ENCODE results near the gene LAMTOR1. TPM values are rescaled to one million over a fixed set of nuclear protein-coding genes. Genes with fewer than 3 reads are reported as not detected.

LAMTOR1 gene
- total and polyA plus RNA-seq, 10 of the 15 experiments (the other 5 are each of a cell fraction or from before 2014, with no cell fraction given) = 58.8 to 141 (median 110) TPM

GRCh38 chr11:72112143-72112977, 9.3 kb upstream of the LAMTOR1 start, which contains the start of gene ANAPC15 (continued):
- TF ChIP-seq TCF7 (IDR thresholded peaks at IDR 0.05; ENCODE audit: borderline replicate concordance) (no peak), JUND (IDR thresholded peaks at IDR 0.05; ENCODE audit: low read depth, low read length) (0 out of 2 replicates have a peak, but pooled peaks have one; percentile 10), SUZ12 (IDR thresholded peaks at IDR 0.05; ENCODE audit: unreplicated experiment) (no peak), MXI1 (IDR thresholded peaks at IDR 0.05; ENCODE audit: low read depth, low read length) (peak; percentile 9), PAX5 (IDR thresholded peaks at IDR 0.05; ENCODE audit: borderline replicate concordance, low read depth, low read length) (no peak), MYB (IDR thresholded peaks at IDR 0.05; ENCODE audit: borderline replicate concordance, low read depth, low read length) (no peak), CREB1 (IDR thresholded peaks at IDR 0.05; ENCODE audit: low read depth) (peak; percentile 89), CHD4 (IDR thresholded peaks at IDR 0.05) (no peak), KDM1A (IDR thresholded peaks at IDR 0.05; ENCODE audit: borderline replicate concordance) (no peak), POLR2A (IDR thresholded peaks at IDR 0.05; ENCODE audit: low read depth, low read length) (peak; percentile 99), STAT1 (conservative IDR thresholded peaks at IDR 0.05) (0 out of 2 replicates have a peak, but pooled peaks have one; percentile 61), RUNX3 (IDR thresholded peaks at IDR 0.05; ENCODE audit: low read length) (peak; percentile 55), MTA2 (IDR thresholded peaks at IDR 0.05; ENCODE audit: low read depth) (peak; percentile 96), BRCA1 (IDR thresholded peaks at IDR 0.05; ENCODE audit: low read depth, low read length) (no peak), CUX1 (IDR thresholded peaks at IDR 0.05; ENCODE audit: insufficient replicate concordance, low read depth, low read length) (no peak)
- TF ChIP-seq, protein P1, sequence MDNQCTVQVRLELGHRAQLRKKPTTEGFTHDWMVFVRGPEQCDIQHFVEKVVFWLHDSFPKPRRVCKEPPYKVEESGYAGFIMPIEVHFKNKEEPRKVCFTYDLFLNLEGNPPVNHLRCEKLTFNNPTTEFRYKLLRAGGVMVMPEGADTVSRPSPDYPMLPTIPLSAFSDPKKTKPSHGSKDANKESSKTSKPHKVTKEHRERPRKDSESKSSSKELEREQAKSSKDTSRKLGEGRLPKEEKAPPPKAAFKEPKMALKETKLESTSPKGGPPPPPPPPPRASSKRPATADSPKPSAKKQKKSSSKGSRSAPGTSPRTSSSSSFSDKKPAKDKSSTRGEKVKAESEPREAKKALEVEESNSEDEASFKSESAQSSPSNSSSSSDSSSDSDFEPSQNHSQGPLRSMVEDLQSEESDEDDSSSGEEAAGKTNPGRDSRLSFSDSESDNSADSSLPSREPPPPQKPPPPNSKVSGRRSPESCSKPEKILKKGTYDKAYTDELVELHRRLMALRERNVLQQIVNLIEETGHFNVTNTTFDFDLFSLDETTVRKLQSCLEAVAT (IDR thresholded peaks at IDR 0.05) = peak; percentile 17
- TF ChIP-seq, protein P2, sequence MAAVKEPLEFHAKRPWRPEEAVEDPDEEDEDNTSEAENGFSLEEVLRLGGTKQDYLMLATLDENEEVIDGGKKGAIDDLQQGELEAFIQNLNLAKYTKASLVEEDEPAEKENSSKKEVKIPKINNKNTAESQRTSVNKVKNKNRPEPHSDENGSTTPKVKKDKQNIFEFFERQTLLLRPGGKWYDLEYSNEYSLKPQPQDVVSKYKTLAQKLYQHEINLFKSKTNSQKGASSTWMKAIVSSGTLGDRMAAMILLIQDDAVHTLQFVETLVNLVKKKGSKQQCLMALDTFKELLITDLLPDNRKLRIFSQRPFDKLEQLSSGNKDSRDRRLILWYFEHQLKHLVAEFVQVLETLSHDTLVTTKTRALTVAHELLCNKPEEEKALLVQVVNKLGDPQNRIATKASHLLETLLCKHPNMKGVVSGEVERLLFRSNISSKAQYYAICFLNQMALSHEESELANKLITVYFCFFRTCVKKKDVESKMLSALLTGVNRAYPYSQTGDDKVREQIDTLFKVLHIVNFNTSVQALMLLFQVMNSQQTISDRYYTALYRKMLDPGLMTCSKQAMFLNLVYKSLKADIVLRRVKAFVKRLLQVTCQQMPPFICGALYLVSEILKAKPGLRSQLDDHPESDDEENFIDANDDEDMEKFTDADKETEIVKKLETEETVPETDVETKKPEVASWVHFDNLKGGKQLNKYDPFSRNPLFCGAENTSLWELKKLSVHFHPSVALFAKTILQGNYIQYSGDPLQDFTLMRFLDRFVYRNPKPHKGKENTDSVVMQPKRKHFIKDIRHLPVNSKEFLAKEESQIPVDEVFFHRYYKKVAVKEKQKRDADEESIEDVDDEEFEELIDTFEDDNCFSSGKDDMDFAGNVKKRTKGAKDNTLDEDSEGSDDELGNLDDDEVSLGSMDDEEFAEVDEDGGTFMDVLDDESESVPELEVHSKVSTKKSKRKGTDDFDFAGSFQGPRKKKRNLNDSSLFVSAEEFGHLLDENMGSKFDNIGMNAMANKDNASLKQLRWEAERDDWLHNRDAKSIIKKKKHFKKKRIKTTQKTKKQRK (IDR thresholded peaks at IDR 0.05; ENCODE audit: low read depth, low read length) = peak; percentile 81
